NB4 (cell line): ENCODE data around the gene JAK3.

Experiments
- DNase-seq: peaks from one replicate; pipeline ENCODE4 v3.0.0; 2010; ENCODE audit warnings: low read depth
- H3K4me3 ChIP-seq: one replicate; pipeline ENCODE4 v1.5.1; 2011; ENCODE audit warnings: mild to moderate bottlenecking, low read depth, low read length, moderate library complexity
- CTCF ChIP-seq: IDR thresholded peaks from one replicate; pipeline ENCODE4 v1.5.1; 2012; ENCODE audit warnings: low read depth, low read length
- MAX ChIP-seq: IDR thresholded peaks from 2 replicates; pipeline ENCODE4 v1.6.1; 2011; ENCODE audit warnings: low read depth, low read length
- MYC ChIP-seq: IDR thresholded peaks from 2 replicates; pipeline ENCODE4 v1.6.1; 2011; ENCODE audit warnings: low read depth, low read length
- POLR2A ChIP-seq: IDR thresholded peaks from 2 replicates; pipeline ENCODE4 v1.6.1; 2011; ENCODE audit warnings: mild to moderate bottlenecking; ENCODE audit not compliant: insufficient read length; ENCODE audit errors: extremely low read depth

Gene JAK3

GRCh38 chr19:17830567-17831418 lies 17.0 kb downstream of the JAK3 start:
- no peak overlapping the region for H3K4me3 ChIP-seq
- DNase-seq: peak; percentile 39

GRCh38 chr19:17829855-17830566 lies 17.8 kb downstream of the JAK3 start:
- TF ChIP-seq MAX: no peak
- no peak for TF ChIP-seq MYC
- no peak overlapping the region for H3K4me3 ChIP-seq
- DNase-seq: no peak

More at GRCh38 chr19:17830567-17831418, 17.0 kb downstream of the JAK3 start:
- TF ChIP-seq POLR2A: no peak
- TF ChIP-seq CTCF: no peak
- TF ChIP-seq MYC: no peak
- no peak for TF ChIP-seq MAX

GRCh38 chr19:17826508-17827056 lies 21.2 kb downstream of the JAK3 start:
- TF ChIP-seq CTCF (no peak), MYC (no peak), MAX (no peak), POLR2A (no peak)

GRCh38 chr19:17824339-17824738 lies 23.4 kb downstream of the JAK3 start:
- DNase-seq: no peak
- no peak for TF ChIP-seq CTCF
- no peak for TF ChIP-seq MAX
- no peak for TF ChIP-seq POLR2A
- TF ChIP-seq MYC: no peak
- H3K4me3 ChIP-seq: no peak overlapping the region

More at GRCh38 chr19:17826508-17827056, 21.2 kb downstream of the JAK3 start:
- DNase-seq: no peak
- no peak overlapping the region for H3K4me3 ChIP-seq

GRCh38 chr19:17821190-17821589 lies 26.6 kb downstream of the JAK3 start, which contains the start of gene INSL3:
Gene INSL3, minus strand, starts transcription at chr19:17821519. Its CDS starts 13 bp downstream, at chr19:17821506.
- TF ChIP-seq CTCF: no peak
- no peak for TF ChIP-seq MYC
- no peak for TF ChIP-seq POLR2A
- DNase-seq: no peak
- H3K4me3 ChIP-seq: no peak within 1 kb of the TSS
